Neural cell (in vitro differentiated cells): Measurements from ENCODE around the gene SLC17A9.

Experiments
- CTCF ChIP-seq: fragments of 450-650 bp; IDR thresholded peaks from 2 replicates; pipeline ENCODE4 v1.5.1; 2014; ENCODE audit warnings: antibody characterized with exemption, mild to moderate bottlenecking, moderate library complexity; ENCODE audit not compliant: poor library complexity, severe bottlenecking
- EZH2 ChIP-seq: fragments of 200-600, 300-800 bp; shearing (Covaris generic), sonication (generic); IDR thresholded peaks from 2 replicates; pipeline ENCODE4 v1.6.1; 2014; ENCODE audit warnings: antibody characterized with exemption, low read length, borderline replicate concordance, mild to moderate bottlenecking; ENCODE audit not compliant: insufficient read depth, poor library complexity, severe bottlenecking

GRCh38 chr20:62949153-62949821 is 3.2 kb upstream of the SLC17A9 start:
- no peak for TF ChIP-seq CTCF
- TF ChIP-seq EZH2 = no peak
